ENCODE results near the gene BCKDHB. TPM values are rescaled to one million over a fixed set of nuclear protein-coding genes. Genes with fewer than 3 reads are reported as not detected.

The BCKDHB gene
- total RNA-seq, 1 experiment from 2014 or later, result 16.4 TPM

DNA sequence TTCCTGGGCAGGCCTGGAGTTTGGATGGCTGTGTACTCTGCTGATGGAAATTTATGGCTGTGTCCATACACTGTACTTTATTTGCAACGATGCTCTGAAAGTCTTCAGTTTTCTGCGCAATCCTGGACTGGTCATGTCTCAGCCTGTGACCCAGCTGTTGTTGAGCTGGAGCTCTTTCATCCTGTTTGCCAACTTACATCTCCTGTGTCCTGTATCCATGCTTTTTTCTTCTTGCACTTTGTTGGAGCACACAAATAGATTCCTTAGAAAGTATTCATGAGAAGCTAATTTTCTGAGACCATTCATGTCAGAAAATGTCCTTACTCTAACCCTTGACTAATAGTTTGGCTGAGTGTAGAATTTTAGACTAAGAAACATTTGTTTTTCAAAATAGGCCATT lies 251.2 kb downstream of the BCKDHB start:
- no peak for ATAC-seq
- Histone ChIP-seq H3K27me3 (ENCODE audit: control insufficient read depth, insufficient read depth, low read length) (no peaks in the 10 kb centered on the region), H3K36me3 (ENCODE audit: control insufficient read depth, insufficient read depth, low read length) (no peaks in the 10 kb centered on the region), H3K4me3 (ENCODE audit: low read depth in 2 of 2, low read length in 2 of 2) (no peak overlapping the region), H3K9me3 (ENCODE audit: control insufficient read depth, insufficient read depth, low read depth, low read length) (no peaks in the 10 kb centered on the region), H3K27ac (ENCODE audit: low read length) (no peak overlapping the region), H3K4me1 (ENCODE audit: control insufficient read depth, insufficient read depth, low read length) (no peaks in the 10 kb centered on the region)
- no TSS peak for BruUV-seq (replicated peaks)
- in situ Hi-C loops (cut with HindIII; ENCODE audit: low pct_unique_long_range_greater_than_20kb, low sequenced_read_pairs) (no loop called here), intact Hi-C loops (cut with micrococcal nuclease; ENCODE audit: unreplicated experiment) (no loop called here)
- ChIA-PET CTCF (no interaction called here), POLR2A (no interaction called here)
- TF ChIP-seq, protein P1, sequence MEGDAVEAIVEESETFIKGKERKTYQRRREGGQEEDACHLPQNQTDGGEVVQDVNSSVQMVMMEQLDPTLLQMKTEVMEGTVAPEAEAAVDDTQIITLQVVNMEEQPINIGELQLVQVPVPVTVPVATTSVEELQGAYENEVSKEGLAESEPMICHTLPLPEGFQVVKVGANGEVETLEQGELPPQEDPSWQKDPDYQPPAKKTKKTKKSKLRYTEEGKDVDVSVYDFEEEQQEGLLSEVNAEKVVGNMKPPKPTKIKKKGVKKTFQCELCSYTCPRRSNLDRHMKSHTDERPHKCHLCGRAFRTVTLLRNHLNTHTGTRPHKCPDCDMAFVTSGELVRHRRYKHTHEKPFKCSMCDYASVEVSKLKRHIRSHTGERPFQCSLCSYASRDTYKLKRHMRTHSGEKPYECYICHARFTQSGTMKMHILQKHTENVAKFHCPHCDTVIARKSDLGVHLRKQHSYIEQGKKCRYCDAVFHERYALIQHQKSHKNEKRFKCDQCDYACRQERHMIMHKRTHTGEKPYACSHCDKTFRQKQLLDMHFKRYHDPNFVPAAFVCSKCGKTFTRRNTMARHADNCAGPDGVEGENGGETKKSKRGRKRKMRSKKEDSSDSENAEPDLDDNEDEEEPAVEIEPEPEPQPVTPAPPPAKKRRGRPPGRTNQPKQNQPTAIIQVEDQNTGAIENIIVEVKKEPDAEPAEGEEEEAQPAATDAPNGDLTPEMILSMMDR (IDR thresholded peaks at IDR 0.05), result no peak
- TF ChIP-seq, protein P2, sequence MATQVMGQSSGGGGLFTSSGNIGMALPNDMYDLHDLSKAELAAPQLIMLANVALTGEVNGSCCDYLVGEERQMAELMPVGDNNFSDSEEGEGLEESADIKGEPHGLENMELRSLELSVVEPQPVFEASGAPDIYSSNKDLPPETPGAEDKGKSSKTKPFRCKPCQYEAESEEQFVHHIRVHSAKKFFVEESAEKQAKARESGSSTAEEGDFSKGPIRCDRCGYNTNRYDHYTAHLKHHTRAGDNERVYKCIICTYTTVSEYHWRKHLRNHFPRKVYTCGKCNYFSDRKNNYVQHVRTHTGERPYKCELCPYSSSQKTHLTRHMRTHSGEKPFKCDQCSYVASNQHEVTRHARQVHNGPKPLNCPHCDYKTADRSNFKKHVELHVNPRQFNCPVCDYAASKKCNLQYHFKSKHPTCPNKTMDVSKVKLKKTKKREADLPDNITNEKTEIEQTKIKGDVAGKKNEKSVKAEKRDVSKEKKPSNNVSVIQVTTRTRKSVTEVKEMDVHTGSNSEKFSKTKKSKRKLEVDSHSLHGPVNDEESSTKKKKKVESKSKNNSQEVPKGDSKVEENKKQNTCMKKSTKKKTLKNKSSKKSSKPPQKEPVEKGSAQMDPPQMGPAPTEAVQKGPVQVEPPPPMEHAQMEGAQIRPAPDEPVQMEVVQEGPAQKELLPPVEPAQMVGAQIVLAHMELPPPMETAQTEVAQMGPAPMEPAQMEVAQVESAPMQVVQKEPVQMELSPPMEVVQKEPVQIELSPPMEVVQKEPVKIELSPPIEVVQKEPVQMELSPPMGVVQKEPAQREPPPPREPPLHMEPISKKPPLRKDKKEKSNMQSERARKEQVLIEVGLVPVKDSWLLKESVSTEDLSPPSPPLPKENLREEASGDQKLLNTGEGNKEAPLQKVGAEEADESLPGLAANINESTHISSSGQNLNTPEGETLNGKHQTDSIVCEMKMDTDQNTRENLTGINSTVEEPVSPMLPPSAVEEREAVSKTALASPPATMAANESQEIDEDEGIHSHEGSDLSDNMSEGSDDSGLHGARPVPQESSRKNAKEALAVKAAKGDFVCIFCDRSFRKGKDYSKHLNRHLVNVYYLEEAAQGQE (IDR thresholded peaks at IDR 0.05; ENCODE audit: insufficient read depth in 1 of 2, low read depth in 2 of 2, low read length in 1 of 2), result no peak
- TF ChIP-seq TCF7L2 (IDR thresholded peaks at IDR 0.05; ENCODE audit: low read depth, low read length) (no peak), SIN3A (IDR thresholded peaks at IDR 0.05; ENCODE audit: borderline replicate concordance, insufficient read depth, low read depth, low read length) (no peak), POLR2AphosphoS5 (IDR thresholded peaks at IDR 0.05; ENCODE audit: low read depth, low read length) (no peak)
- no peak for DNase-seq (ENCODE audit: low read depth, low spot score)

DNA sequence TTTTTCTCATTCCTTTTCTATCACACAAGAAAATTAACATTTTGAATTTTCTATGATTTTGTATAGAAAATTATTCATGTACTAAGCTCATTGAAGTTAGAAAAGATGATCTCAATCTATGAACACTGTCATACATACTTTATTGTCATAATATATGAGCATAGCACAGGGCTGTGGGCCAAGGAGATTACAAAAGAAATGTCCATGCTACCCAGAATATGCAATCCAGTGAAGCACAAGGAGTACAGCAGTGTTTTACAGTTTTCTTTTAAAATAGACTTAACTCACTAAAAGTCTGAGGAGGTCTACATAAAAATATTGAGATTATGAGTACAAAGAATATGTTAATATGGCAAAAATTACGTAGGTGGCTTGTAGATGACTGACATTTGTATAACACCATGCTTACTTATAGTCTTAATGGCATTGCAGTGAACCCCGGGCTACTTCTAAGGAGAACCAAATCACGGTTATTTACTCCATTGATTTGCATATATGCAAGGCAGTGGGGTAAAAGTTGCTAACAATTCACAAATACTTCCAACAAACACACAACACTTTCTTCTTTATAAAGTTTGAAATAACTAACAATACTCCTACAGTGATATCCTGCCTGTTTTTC lies 257.1 kb downstream of the BCKDHB start:
- no peaks in the 10 kb centered on the region for H3K4me1 ChIP-seq (ENCODE audit: control insufficient read depth, insufficient read depth, low read length)
- no peaks in the 10 kb centered on the region for H3K27me3 ChIP-seq (ENCODE audit: control insufficient read depth, insufficient read depth, low read length)
- POLR2A ChIA-PET, result no interaction called here
- BruUV-seq (replicated peaks), result no TSS peak
- no peak overlapping the region for H3K4me3 ChIP-seq (ENCODE audit: low read depth in 2 of 2, low read length in 2 of 2)
- no peaks in the 10 kb centered on the region for H3K9me3 ChIP-seq (ENCODE audit: control insufficient read depth, insufficient read depth, low read depth, low read length)
- no peak for DNase-seq (ENCODE audit: low read depth, low spot score)
- TF ChIP-seq TCF7L2 (IDR thresholded peaks at IDR 0.05; ENCODE audit: low read depth, low read length) (no peak), POLR2AphosphoS5 (IDR thresholded peaks at IDR 0.05; ENCODE audit: low read depth, low read length) (no peak), SIN3A (IDR thresholded peaks at IDR 0.05; ENCODE audit: borderline replicate concordance, insufficient read depth, low read depth, low read length) (no peak)
- TF ChIP-seq, protein P1 (IDR thresholded peaks at IDR 0.05), result no peak
- TF ChIP-seq, protein P2 (IDR thresholded peaks at IDR 0.05; ENCODE audit: insufficient read depth in 1 of 2, low read depth in 2 of 2, low read length in 1 of 2), result no peak
- H3K36me3 ChIP-seq (ENCODE audit: control insufficient read depth, insufficient read depth, low read length), result no peaks in the 10 kb centered on the region
- no peak for ATAC-seq
- intact Hi-C loops (cut with micrococcal nuclease; ENCODE audit: unreplicated experiment), result no loop called here
- in situ Hi-C loops (cut with HindIII; ENCODE audit: low pct_unique_long_range_greater_than_20kb, low sequenced_read_pairs), result no loop called here
- H3K27ac ChIP-seq (ENCODE audit: low read length), result no peak overlapping the region
- CTCF ChIA-PET, result no interaction called here
